H1 (cell line): ENCODE measurements around the gene TMEM221. TPM values are rescaled to one million over a fixed set of nuclear protein-coding genes. Genes with fewer than 3 reads are reported as not detected.

ENCODE experiments used
- CTCF ChIA-PET: fragments of 300-600 bp; sonication (Branson Sonifier 250); formaldehyde crosslinking; loops from one replicate; lab custom pipeline; 2021; ENCODE audit not compliant: partially characterized antibody; lab: Charles Lee
- POLR2A ChIA-PET: fragments of 300-600 bp; sonication (Branson Sonifier 250); formaldehyde crosslinking; loops from one replicate; lab custom pipeline; 2021; ENCODE audit warnings: inconsistent platforms; ENCODE audit not compliant: partially characterized antibody; lab: Charles Lee
- DNase-seq, 2 experiments: peaks; one replicate each; pipeline versions ENCODE4 v3.0.0 to v3.0.0-alpha.2; 2010 to 2022; ENCODE audit warnings: low spot score in 2 of 2, low read depth in 1 of 2, mixed read lengths in 1 of 2
- FAIRE-seq: peaks from 2 replicates; lab custom pipeline; 2011; peaks lifted over from hg19 to GRCh38; lab: Jason Lieb, UNC
- H2AFZ ChIP-seq: 2 replicates; pipeline ENCODE4 v1.8.1; 2012; ENCODE audit warnings: low read length, inconsistent platforms
- H2AK5ac ChIP-seq: 2 replicates; pipeline ENCODE4 v1.6.1; 2013; ENCODE audit warnings: low read depth, low read length
- H2BK120ac ChIP-seq: replicated peaks from 2 replicates; pipeline ENCODE3; 2013; ENCODE audit warnings: low read depth, low read length, inconsistent platforms
- H2BK12ac ChIP-seq: 2 replicates; pipeline ENCODE4 v1.6.1; 2013; ENCODE audit warnings: low read depth, low read length
- H2BK15ac ChIP-seq: 2 replicates; pipeline ENCODE4 v1.6.1; 2013; ENCODE audit warnings: low read length
- H2BK20ac ChIP-seq: 2 replicates; pipeline ENCODE4 v1.6.1; 2013; ENCODE audit warnings: low read length
- H2BK5ac ChIP-seq: 2 replicates; pipeline ENCODE4 v1.6.1; 2013; ENCODE audit warnings: low read depth, low read length
- H3K14ac ChIP-seq: 2 replicates; pipeline ENCODE4 v1.6.1; 2013; ENCODE audit warnings: inconsistent platforms; ENCODE audit not compliant: insufficient read length
- H3K18ac ChIP-seq: 2 replicates; pipeline ENCODE4 v1.6.1; 2013; ENCODE audit warnings: low read length; ENCODE audit errors: extremely low read depth
- H3K23ac ChIP-seq: 2 replicates; pipeline ENCODE4 v1.6.1; 2013; ENCODE audit warnings: inconsistent platforms; ENCODE audit not compliant: insufficient read length
- H3K23me2 ChIP-seq: 2 replicates; pipeline ENCODE4 v1.6.1; 2013; ENCODE audit warnings: low read depth, low read length
- H3K27ac ChIP-seq: 2 replicates; pipeline ENCODE4 v1.6.1; 2011; ENCODE audit warnings: low read depth, low read length, inconsistent platforms
- H3K27me3 ChIP-seq, 4 experiments: replicated peaks in 1 of 4; 1 replicate in 1 of 4; 2 replicates in 3 of 4; pipeline versions ENCODE4 v1.6.1 to v1.8.1; 2011 to 2013; ENCODE audit warnings: low read length in 3 of 4, mild to moderate bottlenecking in 3 of 4, inconsistent platforms in 2 of 4, mixed read lengths in 2 of 4, moderate library complexity in 1 of 4; ENCODE audit not compliant: control insufficient read depth in 3 of 4, insufficient read depth in 3 of 4; ENCODE audit errors: extremely low read depth in 1 of 4
- H3K36me3 ChIP-seq, 4 experiments: 2 replicates each; pipeline versions ENCODE4 v1.6.1 to v1.8.1; 2011 to 2013; ENCODE audit warnings: mild to moderate bottlenecking in 4 of 4, low read length in 3 of 4, moderate library complexity in 2 of 4, control low read depth in 1 of 4, inconsistent platforms in 1 of 4; ENCODE audit not compliant: insufficient read depth in 4 of 4, control insufficient read depth in 2 of 4
- H3K4ac ChIP-seq: replicated peaks from 2 replicates; pipeline ENCODE3; 2013; ENCODE audit warnings: low read length, low read depth, mixed read lengths, inconsistent platforms; ENCODE audit not compliant: insufficient read length
- H3K4me1 ChIP-seq, 4 experiments: replicated peaks in 1 of 4; 1 replicate in 1 of 4; 2 replicates in 3 of 4; pipeline versions ENCODE4 v1.6.1 to v1.8.1; 2011 to 2013; ENCODE audit warnings: low read length in 3 of 4, inconsistent platforms in 2 of 4, mixed read lengths in 1 of 4; ENCODE audit not compliant: insufficient read depth in 4 of 4, control insufficient read depth in 3 of 4
- H3K4me2 ChIP-seq, 2 experiments: 2 replicates each; pipeline versions ENCODE4 v1.6.1 to v1.8.1; 2011 to 2013; ENCODE audit warnings: low read depth in 2 of 2, low read length in 2 of 2, control low read depth in 1 of 2, inconsistent platforms in 1 of 2, mild to moderate bottlenecking in 1 of 2; ENCODE audit not compliant: insufficient read depth in 1 of 2
- H3K4me3 ChIP-seq, 4 experiments: fragments of 200-600, 300-600 bp in 1 of 4; sonication (generic), shearing (Covaris generic), sonication (Bioruptor Twin) in 1 of 4; 2 replicates each; pipeline versions ENCODE4 v1.5.1 to v1.8.1; 2011 to 2016; ENCODE audit warnings: low read length in 4 of 4, low read depth in 3 of 4, control low read depth in 2 of 4, inconsistent platforms in 2 of 4, mild to moderate bottlenecking in 2 of 4, mixed read lengths in 1 of 4, moderate library complexity in 1 of 4; ENCODE audit not compliant: insufficient read depth in 2 of 4; ENCODE audit errors: extremely low read depth in 1 of 4
- H3K56ac ChIP-seq: replicated peaks from 2 replicates; pipeline ENCODE3; 2013; ENCODE audit warnings: low read depth, mild to moderate bottlenecking, mixed read lengths, low read length, inconsistent platforms; ENCODE audit not compliant: insufficient read length
- H3K79me1 ChIP-seq: 2 replicates; pipeline ENCODE4 v1.6.1; 2013; ENCODE audit warnings: low read depth, low read length, control low read depth
- H3K79me2 ChIP-seq, 2 experiments: 2 replicates each; pipeline versions ENCODE4 v1.6.1 to v1.8.1; 2012 to 2013; ENCODE audit warnings: low read length in 2 of 2, mild to moderate bottlenecking in 2 of 2, inconsistent platforms in 1 of 2; ENCODE audit not compliant: insufficient read depth in 2 of 2, control insufficient read depth in 1 of 2
- H3K9ac ChIP-seq, 4 experiments: replicated peaks in 1 of 4; 1 replicate in 1 of 4; 2 replicates in 3 of 4; pipeline versions ENCODE4 v1.6.1 to v1.8.1; 2011 to 2013; ENCODE audit warnings: low read depth in 3 of 4, low read length in 3 of 4, control low read depth in 2 of 4, mild to moderate bottlenecking in 2 of 4, moderate library complexity in 2 of 4, inconsistent platforms in 1 of 4; ENCODE audit errors: extremely low read depth in 1 of 4
- H3K9me3 ChIP-seq, 2 experiments: 2 replicates each; pipeline versions ENCODE4 v1.6.1 to v1.8.1; 2012 to 2013; ENCODE audit warnings: mild to moderate bottlenecking in 2 of 2, moderate library complexity in 2 of 2, control low read depth in 1 of 2, inconsistent platforms in 1 of 2, low read depth in 1 of 2, low read length in 1 of 2, mixed read lengths in 1 of 2; ENCODE audit not compliant: insufficient read depth in 2 of 2
- H4K20me1 ChIP-seq, 2 experiments: replicated peaks in 1 of 2; 2 replicates each; pipeline versions ENCODE3 to v1.8.1; 2011 to 2013; ENCODE audit warnings: inconsistent platforms in 2 of 2, low read length in 2 of 2, mild to moderate bottlenecking in 1 of 2; ENCODE audit not compliant: insufficient read depth in 2 of 2, control insufficient read depth in 1 of 2
- H4K5ac ChIP-seq: 2 replicates; pipeline ENCODE4 v1.6.1; 2013; ENCODE audit warnings: low read length, low read depth, mixed read lengths, inconsistent platforms; ENCODE audit not compliant: insufficient read length
- H4K8ac ChIP-seq: 2 replicates; pipeline ENCODE4 v1.8.0; 2013; ENCODE audit warnings: mild to moderate bottlenecking, moderate library complexity, low read length, inconsistent platforms; ENCODE audit not compliant: insufficient read depth; ENCODE audit errors: extremely low read depth
- H4K91ac ChIP-seq: replicated peaks from 2 replicates; pipeline ENCODE3; 2013; ENCODE audit warnings: low read length, mixed read lengths, inconsistent platforms; ENCODE audit not compliant: insufficient read length
- ASH2L ChIP-seq: fragments of 200-600, 300-600 bp; sonication (generic); IDR thresholded peaks from one replicate; pipeline ENCODE4 v1.7.1; 2017; ENCODE audit warnings: low read length
- CEBPB ChIP-seq: IDR thresholded peaks from 2 replicates; pipeline ENCODE4 v1.6.1; 2012; ENCODE audit warnings: low read depth, low read length
- CHD1 ChIP-seq: IDR thresholded peaks from 2 replicates; pipeline ENCODE4 v1.6.1; 2012; ENCODE audit warnings: low read depth, low read length, improper control_type of control experiment
- EZH2 ChIP-seq: fragments of 200-600 bp; sonication (generic); IDR thresholded peaks from 2 replicates; pipeline ENCODE4 v1.7.1; 2012; ENCODE audit warnings: low read depth, mild to moderate bottlenecking, moderate library complexity, low read length, inconsistent platforms; ENCODE audit not compliant: severe bottlenecking
- KDM1A ChIP-seq: fragments of 200-600, 300-600 bp; sonication (generic); IDR thresholded peaks from 2 replicates; pipeline ENCODE4 v1.7.1; 2016; ENCODE audit warnings: mild to moderate bottlenecking, low read length, borderline replicate concordance
- KDM5A ChIP-seq: fragments of 200-600 bp; IDR thresholded peaks from 2 replicates; pipeline ENCODE4 v1.7.1; 2012; ENCODE audit warnings: mild to moderate bottlenecking, low read length, inconsistent platforms, mixed read lengths
- MAFK ChIP-seq: IDR thresholded peaks from 2 replicates; pipeline ENCODE4 v1.6.1; 2012; ENCODE audit warnings: low read depth, mild to moderate bottlenecking, improper control_type of control experiment, low read length
- MAX ChIP-seq: IDR thresholded peaks from 2 replicates; pipeline ENCODE4 v1.6.1; 2012; ENCODE audit warnings: inconsistent platforms
- NANOG ChIP-seq: IDR thresholded peaks from 2 replicates; pipeline ENCODE4 v1.6.1; 2011; ENCODE audit warnings: low read length, low read depth, mild to moderate bottlenecking, inconsistent platforms; ENCODE audit not compliant: insufficient read depth, poor library complexity, severe bottlenecking
- RBBP5 ChIP-seq: IDR thresholded peaks from 2 replicates; pipeline ENCODE4 v1.7.1; 2012; ENCODE audit warnings: low read depth, mild to moderate bottlenecking, inconsistent platforms, low read length, moderate library complexity, borderline replicate concordance
- SAP30 ChIP-seq: fragments of 300-600 bp; sonication (generic); IDR thresholded peaks from 2 replicates; pipeline ENCODE4 v1.7.1; 2012; ENCODE audit warnings: low read length, moderate library complexity, mild to moderate bottlenecking, inconsistent platforms; ENCODE audit not compliant: insufficient read depth, insufficient replicate concordance
- SP2 ChIP-seq: IDR thresholded peaks from 2 replicates; pipeline ENCODE4 v1.6.1; 2012; ENCODE audit warnings: mild to moderate bottlenecking, low read length, inconsistent platforms
- TEAD4 ChIP-seq: IDR thresholded peaks from 2 replicates; pipeline ENCODE4 v1.6.1; 2012; ENCODE audit warnings: low read depth, low read length, inconsistent platforms, mixed read lengths
- YY1 ChIP-seq: IDR thresholded peaks from 2 replicates; pipeline ENCODE4 v1.6.1; 2011; ENCODE audit warnings: low read depth, mild to moderate bottlenecking, low read length
- WGBS, 2 experiments: shearing (Covaris generic) in 1 of 2; methylation state at CpG; one replicate each; pipeline versions ENCODE4 v1.1.6 to v1.1.7; 2013 to 2015; ENCODE audit warnings: low lambda C conversion rate in 2 of 2, mixed read lengths in 2 of 2, inconsistent platforms in 1 of 2, low coverage in 1 of 2, missing lambda C conversion rate in 1 of 2; ENCODE audit not compliant: insufficient replicate concordance in 2 of 2, insufficient coverage in 1 of 2, insufficient read length in 1 of 2; ENCODE audit errors: extremely low coverage in 1 of 2, missing lambda C conversion rate in 1 of 2; 5-methylcytosine and 5-hydroxymethylcytosine counted together
- polyA plus RNA-seq, 7 experiments: library from polyadenylated mRNA; depleted of rRNA in 3 of 7; stranded (reverse) in 5 of 7; unstranded in 2 of 7; fragments of >200 nt in 5 of 7; fragments of 200-250 nt in 2 of 7; gene quantifications; 1 replicate in 5 of 7; 2 replicates in 1 of 7; 4 replicates in 1 of 7; pipeline versions ENCODE4 v1.2.1 to v1.2.3, GENCODE V29; 2011 to 2013; ENCODE audit warnings: missing spikeins in 2 of 7, mixed read lengths in 2 of 7
- total RNA-seq: library from RNA; stranded (reverse); fragmentation: NEBNext Ultra II Directional; extraction: Animal tissue kit (Norgen Biotek cat#: 25700); gene quantifications from 2 replicates; pipeline ENCODE4 v1.2.1, GENCODE V29; 2021

TMEM221 gene
- total and polyA plus RNA-seq, 2 of the 8 experiments (the other 6 are each of a cell fraction or from before 2014, with no cell fraction given): 1.4 to 2.0 TPM

- Histone ChIP-seq H3K79me1 (no peaks in the 10 kb centered on the region), H2BK12ac (no peak overlapping the region), H4K8ac (no peak overlapping the region; the same call in 1 of the 2 replicates), H2BK120ac (no peak overlapping the region), H3K36me3 (peaks cover 0 to 7% (median 0%) of the 10 kb centered on the region in 4 experiments; a peak in 2 of 8 replicates), H3K79me2 (no peaks in the 10 kb centered on the region), H3K18ac (no peak overlapping the region), H2BK20ac (no peak overlapping the region), H2AK5ac (no peak overlapping the region), H3K56ac (no peak overlapping the region), H3K4me3 (no peak overlapping the region), H3K4ac (no peak overlapping the region), H3K9ac (no peak overlapping the region), H3K23me2 (no peaks in the 10 kb centered on the region; the same call in 1 of the 2 replicates), H3K4me1 (peaks cover 0 to 9% (median 3%) of the 10 kb centered on the region in 4 experiments; a peak in 5 of 7 replicates), H3K14ac (no peak overlapping the region), H4K5ac (no peak overlapping the region), H2BK5ac (no peak overlapping the region), H3K27me3 (peaks cover 0 to 6% (median 0%) of the 10 kb centered on the region in 4 experiments; a peak in 2 of 7 replicates), H3K9me3 (no peaks in the 10 kb centered on the region), H4K20me1 (no peaks in the 10 kb centered on the region), H3K23ac (no peak overlapping the region), H2AFZ (no peak overlapping the region), H4K91ac (no peak overlapping the region), H2BK15ac (no peak overlapping the region), H3K27ac (no peak overlapping the region), H3K4me2 (no peak overlapping the region)
- no peak for FAIRE-seq
- CTCF ChIA-PET: interaction anchor here (0.6 to 1.4 kb wide), 2 partner anchors 43 to 84 kb away, joined by 3 to 5 read pairs; no protein-coding TSS in a partner anchor
- 87% methylated on average over 11 of the region's 11 CpGs; no CpG with 5 or more reads in 1 of the 2 experiments for WGBS, 2 experiments
- DNase-seq: no peak
- POLR2A ChIA-PET: interaction anchor here (1.0 to 1.6 kb wide), 3 partner anchors 10 to 380 kb away, joined by 3 to 10 read pairs (median 4); no protein-coding TSS in a partner anchor
- no peak for TF ChIP-seq RBBP5
- TF ChIP-seq YY1: no peak
- no peak for TF ChIP-seq NANOG
- no peak for TF ChIP-seq MAFK
- TF ChIP-seq TEAD4: no peak
- TF ChIP-seq SAP30: no peak
- no peak for TF ChIP-seq EZH2
- no peak for TF ChIP-seq CEBPB
- no peak for TF ChIP-seq ASH2L
- TF ChIP-seq SP2: no peak
- TF ChIP-seq KDM1A: no peak
- TF ChIP-seq CHD1: no peak
- no peak for TF ChIP-seq KDM5A
- no peak for TF ChIP-seq MAX
These were observed 36.7 kb downstream of the TMEM221 start for GRCh38 chr19:17411801-17412200.
